Suprapubic skin (tissue), 4 donors: Measurements from ENCODE around the gene HOMER1. TPM values are rescaled to one million over a fixed set of nuclear protein-coding genes. Genes with fewer than 3 reads are reported as not detected.

ENCODE experiments used
- DNase-seq, 2 donors: peaks; one replicate each; pipeline ENCODE4 v3.0.0-alpha.2; 2019; ENCODE audit warnings: low spot score in 2 of 2
- H3K27ac ChIP-seq: fragments of 200-600 bp; sonication (generic); one replicate; pipeline ENCODE4 v1.5.1; 2019
- H3K27me3 ChIP-seq: fragments of 200-600 bp; sonication (generic); one replicate; pipeline ENCODE4 v1.5.1; 2019
- H3K36me3 ChIP-seq: fragments of 200-600 bp; sonication (generic); one replicate; pipeline ENCODE4 v1.5.1; 2019
- H3K4me1 ChIP-seq: fragments of 200-600 bp; sonication (generic); one replicate; pipeline ENCODE4 v1.5.1; 2019
- H3K4me3 ChIP-seq: fragments of 200-600 bp; sonication (generic); one replicate; pipeline ENCODE4 v1.5.1; 2019; ENCODE audit warnings: mild to moderate bottlenecking
- H3K9me3 ChIP-seq: fragments of 200-600 bp; sonication (generic); one replicate; pipeline ENCODE4 v1.5.1; 2019
- CTCF ChIP-seq, 2 donors: fragments of 200-600 bp in 1 of 2; fragments of 450-650 bp in 1 of 2; sonication (generic) in 1 of 2; IDR thresholded peaks; one replicate each; pipeline ENCODE4 v1.5.1; 2016 to 2019; ENCODE audit warnings: antibody characterized with exemption in 2 of 2, mild to moderate bottlenecking in 1 of 2, moderate library complexity in 1 of 2
- EP300 ChIP-seq: sonication (generic); formaldehyde crosslinking; IDR thresholded peaks from one replicate; pipeline ENCODE4 v1.6.1; 2017; ENCODE audit warnings: antibody characterized with exemption
- POLR2A ChIP-seq, 2 donors: fragments of 450-650 bp; IDR thresholded peaks; one replicate each; pipeline ENCODE4 v1.6.1; 2017; ENCODE audit warnings: antibody characterized with exemption in 2 of 2, mild to moderate bottlenecking in 2 of 2, moderate library complexity in 2 of 2
- POLR2AphosphoS5 ChIP-seq, 3 donors: sonication (generic); formaldehyde crosslinking; IDR thresholded peaks; one replicate each; pipeline ENCODE4 v1.6.1; 2017; ENCODE audit warnings: antibody characterized with exemption in 3 of 3
- WGBS: methylation state at CpG from one replicate; pipeline ENCODE4 v1.1.5; 2018; 5-methylcytosine and 5-hydroxymethylcytosine counted together
- total RNA-seq, 4 donors: library from RNA; depleted of rRNA; stranded (reverse); fragments of >200 nt; gene quantifications; one replicate each; pipeline ENCODE4 v1.1.0, GENCODE V29; 2016

HOMER1 gene
- 1 to 10 TPM; 6.0 to 7.5 (median 7.0) TPM for total RNA-seq

GRCh38 chr5:79513704-79514390, at the start of gene HOMER1:
HOMER1 (minus strand) TSS chr5:79514134; CDS start chr5:79512774, 1,360 bp downstream.
- TF ChIP-seq EP300 = no peak
- TF ChIP-seq CTCF (IDR thresholded peaks at IDR 0.05) = peak in 1 of 2 donors; percentile 20
- no peaks in the 10 kb centered on the region for H3K36me3 ChIP-seq
- H3K4me3 ChIP-seq = peak within 1 kb of the TSS; percentile 80
- H3K27ac ChIP-seq = peak within 1 kb of the TSS; percentile 94
- H3K27me3 ChIP-seq = peaks cover 4% of the 10 kb centered on the region
- peak; percentile 85 for DNase-seq
- H3K9me3 ChIP-seq = no peaks in the 10 kb centered on the region
- WGBS = 0% methylated on average over 2 of the region's 85 CpGs
- peaks cover 40% of the 10 kb centered on the region for H3K4me1 ChIP-seq

- H3K36me3 ChIP-seq = no peaks in the 10 kb centered on the region
- no peaks in the 10 kb centered on the region for H3K4me1 ChIP-seq
- no peaks in the 10 kb centered on the region for H3K27me3 ChIP-seq
- no peak overlapping the region for H3K4me3 ChIP-seq
- WGBS = 61% methylated on average over 4 of the region's 4 CpGs
- TF ChIP-seq CTCF (IDR thresholded peaks at IDR 0.05) = no peak
- TF ChIP-seq POLR2A (IDR thresholded peaks at IDR 0.05) = no peak
- no peak for TF ChIP-seq EP300
- no peak for TF ChIP-seq POLR2AphosphoS5 (IDR thresholded peaks at IDR 0.05)
- H3K9me3 ChIP-seq = no peaks in the 10 kb centered on the region
- DNase-seq = no peak
- H3K27ac ChIP-seq = no peak overlapping the region
Observed at GRCh38 chr5:79563247-79563590, 49.3 kb upstream of the HOMER1 start.

- no peak for DNase-seq
- Histone ChIP-seq H3K4me3 (no peak overlapping the region), H3K27me3 (no peaks in the 10 kb centered on the region), H3K9me3 (no peaks in the 10 kb centered on the region), H3K4me1 (no peaks in the 10 kb centered on the region), H3K36me3 (no peaks in the 10 kb centered on the region), H3K27ac (no peak overlapping the region)
- 58% methylated on average over 3 of the region's 3 CpGs for WGBS
- no peak for TF ChIP-seq EP300
- TF ChIP-seq POLR2A (IDR thresholded peaks at IDR 0.05) = no peak
- no peak for TF ChIP-seq POLR2AphosphoS5 (IDR thresholded peaks at IDR 0.05)
- no peak for TF ChIP-seq CTCF (IDR thresholded peaks at IDR 0.05)
Observed at GRCh38 chr5:79562351-79563246, 48.7 kb upstream of the HOMER1 start.

GRCh38 chr5:79561525-79561893, 47.6 kb upstream of the HOMER1 start:
- WGBS = 75% methylated on average over 3 of the region's 3 CpGs
- TF ChIP-seq POLR2A (IDR thresholded peaks at IDR 0.05) (no peak), CTCF (IDR thresholded peaks at IDR 0.05) (no peak), EP300 (no peak), POLR2AphosphoS5 (IDR thresholded peaks at IDR 0.05) (no peak)
- H3K36me3 ChIP-seq = no peaks in the 10 kb centered on the region

More at GRCh38 chr5:79561525-79561893, 47.6 kb upstream of the HOMER1 start:
- Histone ChIP-seq H3K4me1 (no peaks in the 10 kb centered on the region), H3K27ac (no peak overlapping the region), H3K4me3 (no peak overlapping the region), H3K27me3 (no peaks in the 10 kb centered on the region), H3K9me3 (no peaks in the 10 kb centered on the region)
- no peak for DNase-seq
